ENCODE data around the gene CALR.
A peak's percentile ranks its signal among the peaks of the same experiment; 100 is the strongest.
"Not testable (repeated sequence)": the region's sequence is repeated elsewhere in the genome, so short reads cannot be mapped to it uniquely, and the experiment has no call there.

Gene CALR

DNA sequence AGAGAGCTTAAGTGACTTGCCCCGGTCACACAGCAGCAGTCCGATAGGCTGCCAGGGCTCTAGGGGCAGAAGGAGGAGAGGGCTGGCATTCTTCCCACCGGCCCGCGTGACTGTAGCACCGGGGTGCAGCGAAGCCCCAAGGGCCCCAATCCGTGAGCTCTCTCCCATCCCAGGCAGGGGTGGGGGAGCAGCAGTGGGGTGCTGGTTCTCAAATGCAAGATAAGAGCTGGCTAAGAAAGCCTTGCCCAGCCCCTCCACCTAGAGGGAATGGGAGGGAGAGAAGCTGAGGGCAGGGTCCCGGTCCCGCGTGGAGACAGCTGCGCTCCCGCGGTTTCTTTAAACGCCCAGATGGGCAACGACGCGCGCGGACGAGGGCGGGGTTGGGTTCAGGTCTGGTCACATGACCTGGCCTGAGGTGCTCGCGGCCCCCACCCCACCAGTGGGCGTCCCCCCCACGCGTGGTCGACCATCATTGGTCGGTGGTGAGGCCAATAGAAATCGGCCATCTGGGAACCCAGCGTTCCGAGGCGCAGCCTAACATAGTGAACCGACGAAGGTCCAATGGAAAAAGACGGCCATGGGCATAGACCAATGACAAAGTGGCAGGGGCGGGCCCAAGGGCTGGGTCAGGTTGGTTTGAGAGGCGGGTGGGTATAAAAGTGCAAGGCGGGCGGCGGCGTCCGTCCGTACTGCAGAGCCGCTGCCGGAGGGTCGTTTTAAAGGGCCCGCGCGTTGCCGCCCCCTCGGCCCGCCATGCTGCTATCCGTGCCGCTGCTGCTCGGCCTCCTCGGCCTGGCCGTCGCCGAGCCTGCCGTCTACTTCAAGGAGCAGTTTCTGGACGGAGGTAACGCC is at the start of gene CALR:
CALR (plus strand) TSS at position 683 of the 852 bp plus-strand sequence; CDS start at position 754, 71 bp downstream.
- DNase-seq, result peak; percentile 98

DNA sequence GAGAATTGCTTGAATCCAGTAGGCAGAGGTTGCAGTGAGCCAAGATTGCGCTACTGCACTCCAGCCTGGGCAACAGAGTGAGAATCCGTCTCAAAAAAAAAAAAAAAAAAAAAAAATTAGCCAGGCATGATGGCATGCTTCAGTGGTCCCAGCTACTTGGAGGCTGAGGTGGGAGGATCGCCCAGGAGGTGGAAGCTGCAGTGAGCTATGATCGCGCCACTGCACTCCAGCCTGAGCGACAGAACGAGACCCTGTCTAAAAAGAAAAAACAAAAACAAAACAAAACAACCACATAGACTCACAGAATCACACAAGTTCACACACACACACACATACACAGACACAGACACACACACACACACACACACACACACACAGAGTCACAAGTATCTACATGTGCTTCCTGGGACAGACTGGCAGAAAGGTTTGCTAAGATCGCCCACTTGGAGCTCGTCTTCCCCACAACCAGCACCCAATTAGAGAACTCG is 48.1 kb upstream of the CALR start:
- DNase-seq, result not testable (repeated sequence)

DNA sequence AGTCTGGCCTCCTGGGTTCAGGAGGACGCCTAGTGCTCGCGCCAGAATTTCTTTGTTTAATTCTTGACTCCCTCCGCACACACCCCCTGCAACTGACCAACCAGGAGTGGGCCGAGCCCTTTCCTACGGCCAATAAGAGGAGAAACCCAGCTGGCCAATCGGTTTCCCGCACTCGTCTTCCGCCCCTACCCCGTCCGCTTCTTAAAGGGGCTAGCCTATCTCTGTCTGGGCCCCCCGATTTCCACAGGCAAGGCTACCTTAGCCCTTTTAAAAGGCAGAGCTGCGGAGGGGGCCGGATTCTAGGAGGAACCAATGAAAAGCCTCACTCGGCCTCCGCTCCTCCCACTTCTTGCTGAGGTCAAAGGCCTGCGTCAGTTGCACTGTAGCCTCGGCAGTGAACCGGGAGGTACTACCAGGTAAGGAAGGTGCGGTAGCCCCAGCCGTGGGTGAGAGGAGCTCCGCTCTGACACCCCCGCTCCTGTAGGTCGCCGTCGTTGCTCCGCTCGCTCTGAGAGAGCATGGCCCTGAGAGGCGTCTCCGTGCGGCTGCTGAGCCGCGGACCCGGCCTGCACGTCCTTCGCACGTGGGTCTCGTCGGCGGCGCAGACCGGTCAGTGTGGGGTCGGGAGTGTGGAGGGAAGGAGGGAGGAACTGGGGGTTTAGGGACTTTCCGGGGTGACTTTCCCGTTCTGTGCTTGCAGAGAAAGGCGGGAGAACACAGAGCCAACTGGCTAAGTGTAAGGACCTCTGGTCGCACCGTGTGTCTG is 47.4 kb upstream of the CALR start, which contains the start of gene GCDH:
GCDH (plus strand) TSS at position 374 of the 766 bp plus-strand sequence; CDS start at position 519, 145 bp downstream.
- peak; percentile 87 for DNase-seq

DNA sequence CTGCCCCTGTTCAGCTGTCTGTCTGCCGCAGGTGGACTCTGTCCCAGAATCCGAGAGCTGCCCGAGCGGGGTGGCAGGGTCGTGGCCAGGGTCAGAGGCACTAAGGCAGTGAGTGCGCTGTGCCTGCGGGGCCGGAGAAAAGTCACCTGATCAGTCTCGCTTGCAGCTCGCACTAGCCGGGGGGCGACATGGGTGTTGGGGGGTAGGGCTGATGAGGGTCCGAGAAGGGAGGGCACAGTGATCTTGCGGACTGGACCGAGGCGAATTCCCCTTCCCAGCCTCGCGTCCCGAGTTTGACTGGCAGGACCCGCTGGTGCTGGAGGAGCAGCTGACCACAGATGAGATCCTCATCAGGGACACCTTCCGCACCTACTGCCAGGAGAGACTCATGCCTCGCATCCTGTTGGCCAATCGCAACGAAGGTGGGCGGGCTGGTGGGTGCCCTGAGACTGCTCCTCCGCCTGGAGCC is 46.8 kb upstream of the CALR start:
- DNase-seq, result no peak

DNA sequence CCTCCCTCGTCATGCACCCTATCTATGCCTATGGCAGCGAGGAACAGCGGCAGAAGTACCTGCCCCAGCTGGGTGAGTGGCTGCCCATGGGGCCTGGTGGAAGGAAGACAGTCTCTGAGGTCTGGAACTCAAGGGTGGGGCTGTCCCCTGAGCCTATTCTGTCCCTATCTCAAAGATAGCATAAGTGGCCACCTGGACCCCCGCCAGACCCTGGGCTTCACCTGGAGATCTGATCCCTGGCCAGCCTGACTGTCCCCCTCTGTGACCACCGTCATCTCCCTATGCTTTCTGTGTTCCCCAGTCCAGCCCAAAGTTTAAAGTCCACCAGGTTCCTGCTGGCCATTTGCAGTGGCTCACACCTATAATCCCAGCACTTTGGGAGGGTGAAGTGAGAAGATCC is 44.8 kb upstream of the CALR start:
- DNase-seq, result no peak

DNA sequence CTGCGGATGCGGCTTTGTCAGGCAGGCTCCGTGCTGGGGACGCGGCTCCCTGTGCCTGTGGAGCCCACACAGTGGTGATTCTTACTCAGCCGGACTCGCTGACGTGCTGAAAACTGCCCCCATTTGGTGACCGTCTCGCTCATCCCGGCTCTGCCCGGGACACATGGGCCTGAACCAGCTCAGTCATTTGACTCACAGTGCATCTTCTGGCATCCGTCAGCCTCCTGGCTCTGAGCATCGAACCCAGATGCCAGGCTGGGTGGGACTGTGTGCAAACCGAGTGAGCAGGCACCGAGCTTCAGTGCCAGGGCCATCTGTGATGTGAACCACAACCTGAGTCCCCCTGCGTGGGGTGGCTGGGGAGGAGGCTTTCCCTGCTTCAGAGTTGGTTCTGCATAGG is 41.9 kb upstream of the CALR start:
- DNase-seq, result no peak

DNA sequence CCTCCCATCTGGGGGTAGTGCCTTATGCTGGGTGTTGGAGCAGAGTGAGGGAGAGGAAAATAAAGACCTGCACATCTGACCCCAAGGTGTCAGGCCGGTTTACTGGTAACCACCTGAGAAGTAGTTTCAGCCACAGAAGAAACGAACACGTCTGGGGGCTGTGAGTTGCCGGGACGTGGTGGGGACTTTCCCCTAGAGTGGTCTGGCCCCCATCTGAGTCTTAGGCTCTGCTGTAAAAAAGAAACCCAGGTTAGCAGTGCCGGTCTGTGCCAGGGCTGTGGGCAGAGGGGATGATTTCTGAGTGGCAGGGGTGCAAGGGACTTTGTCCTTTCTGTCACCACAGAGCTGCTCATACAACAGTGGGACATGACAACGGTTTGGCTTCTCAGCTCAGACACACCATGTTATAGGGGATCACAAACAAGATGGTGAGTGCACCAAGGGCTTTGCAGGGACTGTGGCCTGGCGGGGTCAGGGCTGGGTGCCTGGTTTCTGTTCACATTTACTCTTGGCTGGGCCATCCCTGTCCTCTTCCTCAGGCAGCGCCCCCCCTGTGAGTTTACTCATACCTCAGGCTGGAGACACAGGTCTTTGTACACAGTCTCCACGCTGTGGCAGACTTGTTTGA is 38.4 kb upstream of the CALR start:
- DNase-seq, result no peak

DNA sequence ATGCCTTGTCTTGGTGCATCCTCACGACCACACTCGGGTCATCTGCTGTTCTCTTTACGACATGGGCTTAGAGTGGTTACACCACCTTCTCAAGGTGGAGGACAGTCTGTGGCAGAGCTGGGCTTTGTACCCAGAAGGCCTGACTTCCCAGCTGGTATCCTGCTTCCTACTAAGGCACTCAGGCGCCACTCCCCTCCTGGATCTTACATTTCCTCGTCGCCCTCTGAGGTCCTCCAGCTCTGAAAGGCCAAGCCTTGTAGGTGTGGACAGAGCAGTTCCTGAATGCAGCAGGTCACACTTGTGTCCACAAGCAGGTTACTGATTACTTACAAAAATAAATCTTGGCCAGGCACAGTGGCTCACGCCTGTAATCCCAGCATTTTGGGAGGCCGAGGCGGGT is 31.2 kb upstream of the CALR start:
- DNase-seq, result no peak

DNA sequence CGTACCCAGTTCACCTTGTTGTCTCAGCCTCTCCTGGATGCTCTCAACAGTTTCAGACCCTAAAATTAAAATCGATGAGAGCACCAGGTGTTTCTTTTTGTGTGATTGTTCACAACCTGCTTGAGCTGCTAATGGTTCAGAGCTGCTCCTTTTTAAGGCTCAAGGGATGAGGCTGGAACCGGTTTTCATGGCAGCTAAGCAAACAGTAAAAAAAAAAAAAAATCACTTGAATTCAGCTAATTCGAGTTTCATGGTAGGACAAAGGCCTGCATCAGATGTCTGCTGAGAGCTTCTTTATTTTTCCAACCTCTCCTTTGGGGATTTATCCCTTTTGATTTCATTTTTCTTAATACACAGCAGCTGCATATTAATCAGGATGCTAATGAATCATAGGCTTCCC is 25.8 kb upstream of the CALR start:
- no peak for DNase-seq

DNA sequence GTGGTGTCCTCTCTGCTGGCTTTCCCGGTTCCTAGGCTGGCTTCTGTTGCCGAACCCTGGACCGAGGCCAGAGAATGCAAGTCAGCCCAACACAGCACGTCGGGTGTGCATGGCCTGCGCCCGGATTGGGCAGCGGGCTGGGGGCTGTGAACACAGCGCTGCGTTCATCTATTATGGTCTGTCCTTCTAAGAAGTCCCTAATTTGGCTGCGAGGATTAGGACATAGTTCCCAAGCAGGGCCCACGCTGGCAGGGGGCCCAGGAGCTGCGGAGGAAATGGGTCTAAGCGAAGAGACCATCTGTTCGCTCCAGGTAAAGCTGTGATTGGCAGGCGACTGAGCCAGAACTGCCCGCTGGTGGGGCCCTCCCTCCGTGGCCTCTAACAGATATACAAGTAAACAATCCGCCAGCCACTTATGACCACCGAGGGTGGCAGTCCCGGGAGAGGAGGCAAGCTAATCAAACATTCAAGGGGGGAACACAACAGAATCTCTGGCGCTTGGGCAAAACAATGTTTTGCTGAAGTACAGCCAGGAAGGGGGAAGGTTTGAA is 25.3 kb upstream of the CALR start:
- DNase-seq, result no peak

DNA sequence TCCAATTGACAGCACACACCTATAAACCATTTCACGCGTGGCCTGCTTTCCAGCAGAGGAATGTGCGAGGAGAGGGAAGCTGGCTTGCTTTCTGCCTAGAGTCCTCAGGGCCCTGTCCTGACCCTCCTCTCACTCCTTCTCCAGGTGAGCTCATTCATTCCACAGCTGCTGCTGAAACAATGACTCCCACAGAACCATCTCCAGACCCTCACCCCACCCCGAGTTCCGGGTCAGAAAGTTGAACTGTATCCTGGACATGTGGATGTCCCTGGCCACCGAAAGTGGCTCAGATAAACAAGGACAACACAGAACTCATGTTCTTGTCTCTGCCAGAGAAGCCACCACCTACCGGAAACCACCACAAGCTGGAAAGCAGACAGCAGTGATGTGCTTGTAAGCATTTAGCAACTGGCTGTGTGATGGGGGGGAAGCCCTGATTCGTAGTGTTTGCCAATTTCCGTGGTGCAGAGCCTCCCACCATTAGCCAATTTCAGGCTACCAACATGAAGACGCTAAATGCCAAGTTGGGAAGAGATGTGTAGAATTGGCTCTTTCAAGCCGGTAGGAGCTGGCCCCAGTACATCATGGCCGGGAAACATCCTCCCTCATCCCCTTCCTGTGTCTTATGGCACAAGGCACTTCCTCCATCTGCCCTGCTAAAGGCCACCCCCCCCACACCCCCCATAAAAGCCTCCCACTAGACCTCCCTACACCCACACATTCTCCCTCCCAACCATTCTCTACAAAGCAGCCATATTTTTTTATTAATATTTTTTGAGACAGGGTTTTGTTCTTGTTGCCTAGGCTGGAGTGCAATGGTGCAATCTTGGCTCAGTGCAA is 24.3 kb upstream of the CALR start:
- DNase-seq, result no peak

DNA sequence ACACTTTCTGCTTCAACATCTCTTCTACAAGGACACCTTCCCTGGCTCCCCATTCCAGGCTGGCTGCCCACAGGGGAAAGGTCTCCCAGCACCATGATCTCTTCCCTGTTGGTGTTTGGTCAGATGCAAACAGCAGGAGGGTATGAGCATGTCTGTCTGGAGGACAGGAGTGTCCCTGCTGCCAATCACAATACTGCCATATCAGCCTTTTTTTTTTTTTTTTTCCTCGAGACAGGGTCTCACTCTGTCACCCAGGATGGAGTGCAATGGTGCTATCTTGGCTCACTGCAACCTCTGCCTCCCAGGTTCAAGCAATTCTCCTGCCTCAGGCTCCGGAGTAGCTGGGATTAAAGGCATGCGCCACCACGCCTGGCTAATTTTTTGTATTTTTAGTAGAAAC is 22.5 kb upstream of the CALR start:
- DNase-seq, result not testable (repeated sequence)

DNA sequence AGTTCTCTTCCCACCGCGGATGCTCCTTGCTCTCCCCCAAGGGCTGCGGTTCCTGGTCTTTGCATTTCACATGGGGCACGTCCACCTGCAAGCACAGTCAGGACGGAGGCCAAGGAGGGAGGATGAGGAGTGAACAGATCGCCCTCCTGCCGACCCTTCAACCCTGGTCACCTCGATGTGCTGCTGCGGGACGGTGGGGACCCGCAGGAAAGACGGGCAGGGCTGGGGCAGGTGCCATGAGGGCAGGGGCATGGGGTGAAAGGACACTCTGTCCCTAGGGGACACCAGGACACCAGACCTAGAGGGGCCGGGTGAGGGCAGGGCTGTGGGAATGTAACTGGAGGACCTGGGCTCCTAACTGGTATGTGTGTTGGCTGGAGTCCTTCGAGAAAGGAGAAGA is 20.2 kb upstream of the CALR start:
- DNase-seq, result no peak

DNA sequence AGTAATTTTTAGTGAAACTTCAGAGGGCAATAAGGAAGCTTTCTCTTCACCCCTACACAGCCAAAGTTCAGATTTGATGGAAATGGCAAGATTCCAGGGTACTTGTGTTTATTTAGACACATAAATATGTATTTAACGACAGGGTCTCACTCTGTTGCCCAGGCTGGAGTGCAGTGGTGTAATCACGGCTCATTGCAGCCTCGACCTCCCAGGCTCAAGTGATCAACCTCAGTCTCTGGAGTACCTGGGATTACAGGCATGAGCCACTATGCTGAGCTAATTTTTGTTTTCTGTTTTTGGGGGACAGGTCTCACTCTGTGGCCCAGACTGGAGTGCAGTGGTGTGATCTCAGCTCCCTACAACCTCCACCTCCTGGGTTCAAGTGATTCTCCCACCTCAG is 17.4 kb upstream of the CALR start:
- DNase-seq, result no peak

DNA sequence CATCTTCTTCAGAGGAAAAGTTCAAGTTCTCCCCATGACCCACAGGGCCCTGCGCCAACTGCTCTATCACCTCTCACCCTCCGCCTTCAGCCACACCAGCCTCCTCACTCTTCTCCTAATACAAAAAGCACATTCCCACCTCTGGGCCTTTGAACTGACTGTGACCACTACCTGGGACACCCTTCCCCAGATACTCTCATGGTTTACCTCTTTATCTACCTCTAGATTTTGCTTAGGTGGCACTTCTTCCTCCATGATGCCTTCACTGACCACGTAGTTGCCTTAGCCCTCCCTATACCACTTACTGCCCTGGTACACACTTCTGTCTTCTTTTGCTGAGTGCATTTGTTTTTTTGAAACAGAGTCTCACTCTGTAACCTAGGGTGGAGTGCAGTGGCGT is 15.4 kb upstream of the CALR start:
- DNase-seq, result no peak

DNA sequence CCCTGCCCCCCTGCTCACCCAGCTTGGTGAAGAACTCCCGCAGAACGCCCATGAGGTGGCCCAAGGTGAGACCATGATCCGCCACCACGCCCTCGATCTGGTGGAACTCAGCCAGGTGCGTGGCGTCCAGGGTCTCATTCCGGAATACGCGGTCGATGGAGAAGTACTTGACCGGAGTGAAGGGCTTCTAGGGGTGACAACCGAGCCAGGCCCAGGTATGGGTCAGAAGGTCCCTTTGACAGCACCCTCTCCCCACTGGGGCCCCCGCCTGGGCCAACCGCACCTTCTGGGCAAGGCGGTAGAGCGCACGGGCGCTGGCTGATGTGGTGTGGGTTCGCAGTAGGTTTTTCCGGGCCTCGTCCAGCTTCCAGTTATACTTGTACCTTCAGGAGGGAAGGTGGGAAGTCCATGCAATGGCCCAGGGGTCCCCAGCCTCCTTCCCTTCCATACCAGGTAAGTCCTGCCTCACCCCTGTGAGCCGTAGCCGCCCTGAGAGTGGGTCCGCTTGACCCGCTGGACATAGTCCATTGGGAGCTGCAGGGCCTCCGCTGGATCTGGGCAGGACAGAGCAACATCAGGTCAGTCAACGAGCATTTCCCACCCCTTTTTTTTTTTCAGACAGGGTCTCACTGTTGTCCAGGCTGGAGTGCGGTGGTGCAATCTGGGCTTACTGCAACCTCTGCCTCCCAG is 13.6 kb upstream of the CALR start:
- DNase-seq, result no peak

DNA sequence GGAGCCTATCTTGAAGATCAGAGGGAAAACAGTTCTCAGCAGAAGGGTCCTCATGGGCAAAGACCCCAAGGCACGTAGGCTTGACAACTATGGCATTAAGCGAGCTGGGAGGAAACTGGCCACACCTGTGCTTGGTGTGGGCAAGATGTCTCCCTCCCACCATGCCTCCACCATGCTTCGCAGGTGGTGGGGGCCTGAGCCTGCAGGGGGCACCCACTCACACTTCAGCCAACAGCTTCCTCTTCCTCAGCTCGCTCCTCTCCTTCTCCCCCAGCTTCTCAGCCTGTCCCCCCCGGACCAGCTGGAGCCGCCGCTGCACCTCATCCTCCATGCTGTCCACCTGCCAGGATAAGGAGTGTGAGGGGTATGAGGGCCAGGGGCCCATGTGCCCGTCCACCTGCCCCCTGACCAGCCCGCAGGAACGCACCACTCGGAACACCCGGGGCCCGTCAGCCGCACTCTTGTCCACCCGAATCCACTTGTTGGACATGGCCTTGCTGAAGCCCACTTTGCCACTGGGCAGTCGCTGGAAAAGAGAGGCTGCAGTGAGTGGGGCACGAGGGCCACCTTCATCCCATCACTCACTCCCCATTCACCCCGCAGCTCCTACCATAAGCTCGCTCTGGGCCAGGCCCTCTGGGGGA is 8.3 kb upstream of the CALR start:
- DNase-seq, result no peak

DNA sequence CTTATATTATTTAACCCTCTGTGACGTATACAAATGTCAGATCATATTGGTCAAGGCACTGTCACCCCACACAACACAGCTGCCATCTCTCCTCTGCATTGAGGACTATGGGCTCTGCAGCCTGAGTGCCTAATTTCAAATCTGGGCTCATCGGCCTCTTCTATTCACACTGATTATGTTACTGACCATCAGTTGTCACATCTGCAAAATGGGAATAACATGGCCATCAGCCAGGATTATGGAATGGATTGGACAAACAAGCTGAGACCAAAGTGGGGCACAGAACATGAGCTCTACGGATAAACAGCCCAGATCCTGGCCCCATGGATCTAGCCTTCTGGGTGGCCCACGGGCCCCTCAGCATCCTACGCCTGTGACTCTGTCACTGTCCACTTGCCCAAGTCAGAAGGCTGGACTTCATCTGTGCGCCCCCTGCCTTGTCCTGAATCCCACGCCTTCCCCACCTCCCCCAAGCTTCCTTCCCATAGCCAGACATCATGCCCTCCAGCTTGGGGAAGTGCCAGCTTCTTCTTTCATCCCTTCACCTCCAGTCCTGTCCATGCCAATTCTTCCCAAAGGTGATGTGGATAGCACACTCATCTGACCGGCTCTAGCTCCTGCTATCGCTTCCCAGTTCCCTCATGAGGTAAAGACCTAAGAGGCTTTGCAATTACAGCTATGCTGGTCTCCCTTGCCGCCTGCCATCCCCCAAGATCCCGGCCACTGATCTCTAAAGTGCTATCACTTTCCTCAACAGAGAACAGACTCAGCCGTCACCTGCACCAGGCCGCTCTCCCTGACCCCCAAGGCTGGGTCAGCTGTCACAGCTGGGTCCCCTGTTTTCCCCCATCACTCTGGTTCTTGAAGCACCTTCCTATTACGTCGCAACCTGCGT is 5.8 kb upstream of the CALR start:
- no peak for DNase-seq

DNA sequence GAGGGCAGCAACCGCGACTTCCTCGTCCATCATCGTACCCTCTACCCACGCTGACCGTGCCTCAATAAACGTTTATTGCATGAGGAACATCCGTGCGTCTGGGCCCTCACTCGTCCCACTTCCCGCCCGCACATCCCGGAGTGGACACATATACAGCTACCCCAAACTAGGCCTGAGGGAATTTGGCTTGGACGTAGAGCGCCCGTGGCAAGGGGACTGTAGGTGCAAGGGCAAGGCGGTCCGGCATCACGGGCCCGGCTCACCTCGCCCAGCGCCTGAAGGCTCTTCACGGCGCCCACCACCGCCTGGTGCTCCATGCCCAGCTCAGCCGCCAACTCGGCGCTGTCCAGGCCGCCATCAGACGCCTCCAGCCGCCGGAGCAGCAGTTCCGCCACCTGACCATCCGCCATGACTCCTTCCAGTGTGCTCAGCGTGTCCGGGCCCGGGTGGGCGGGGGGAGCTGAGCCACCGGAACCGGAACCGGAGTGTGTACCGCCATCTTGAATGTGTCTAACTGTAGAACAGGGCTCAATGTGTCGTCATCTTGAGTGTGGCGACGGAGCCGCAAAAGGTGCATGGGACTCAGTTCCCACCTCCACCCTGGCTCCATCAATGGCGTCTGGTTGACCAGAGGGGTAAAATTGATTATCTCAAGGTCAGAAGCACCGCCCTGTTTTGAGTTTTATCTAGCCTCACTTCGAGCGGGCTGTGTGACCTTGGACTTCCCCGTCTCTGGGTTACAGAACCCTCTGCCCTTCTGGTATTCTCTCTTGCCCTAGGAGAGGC is 4.9 kb upstream of the CALR start, which contains the start of gene FARSA:
FARSA (minus strand) TSS at position 425 of the 786 bp plus-strand sequence; CDS start at position 410, 15 bp downstream.
- DNase-seq, result peak; percentile 67

All from GOT3 (cell line).